Measurements from ENCODE around the gene DDX11. TPM values are rescaled to one million over a fixed set of nuclear protein-coding genes. Genes with fewer than 3 reads are reported as not detected.

The DDX11 gene
- total and polyA plus RNA-seq, 2 of the 4 experiments (the other 2 are of a cell fraction), result 10.8 to 17.6 TPM

DNA sequence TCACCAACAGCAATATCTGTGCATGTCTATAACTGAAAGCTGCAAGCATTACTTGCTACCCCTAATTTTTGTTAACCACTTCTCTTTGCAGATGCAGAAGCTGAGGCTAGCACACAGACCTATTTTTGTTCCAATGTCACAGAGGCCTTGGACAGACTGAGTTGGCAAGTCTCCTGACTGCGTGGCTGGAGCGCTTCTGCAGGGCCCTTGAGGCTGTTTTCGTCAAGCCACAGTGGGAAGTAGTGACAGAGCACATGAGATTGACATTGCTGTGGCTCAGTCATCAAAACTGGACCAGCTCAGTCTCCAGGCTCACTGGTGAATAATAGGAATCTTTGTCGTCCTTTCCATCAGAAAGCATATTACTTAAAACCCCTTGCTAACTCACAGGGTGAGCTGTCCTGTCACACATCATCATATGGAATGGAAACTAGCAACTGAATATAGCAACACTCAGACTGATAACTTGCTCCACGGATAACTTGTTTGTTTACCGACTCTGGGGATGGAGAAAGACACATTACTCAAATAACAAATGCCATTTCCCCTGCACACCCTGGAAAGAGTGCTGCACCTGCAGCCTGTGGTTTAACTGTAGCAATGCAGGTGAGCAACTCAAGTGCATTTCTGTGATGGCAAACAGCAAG, 43.6 kb upstream of the DDX11 start:
- H4K20me1 ChIP-seq (ENCODE audit: insufficient read depth, low read length), result no peaks in the 10 kb centered on the region
- dilution Hi-C loops (cut with HindIII; ENCODE audit: low sequenced_read_pairs, unreplicated experiment), result no loop called here
- no peak overlapping the region for H4K91ac ChIP-seq (ENCODE audit: insufficient read depth, low read depth, low read length)
- WGBS, 2 experiments (ENCODE audit: extremely low coverage in 2 of 2, insufficient read length in 1 of 2), result 82% methylated on average over 3 of the region's 6 CpGs; no CpG with 5 or more reads in 1 of the 2 experiments
- H2BK5ac ChIP-seq (ENCODE audit: low read depth, low read length, poor library complexity, severe bottlenecking), result no peak overlapping the region
- ChIA-PET POLR2A (ENCODE audit: unreplicated experiment) (no interaction called here), CTCF (no interaction called here)
- no peak overlapping the region for H3K9ac ChIP-seq (ENCODE audit: low read depth, low read length)
- H4K5ac ChIP-seq (ENCODE audit: low read depth, low read length), result no peak overlapping the region
- no peak overlapping the region for H3K4me3 ChIP-seq (ENCODE audit: insufficient read depth, low read depth, low read length)
- no peak overlapping the region for H4K8ac ChIP-seq (ENCODE audit: low read depth in 2 of 2, low read length in 2 of 2)
- no peaks in the 10 kb centered on the region for H3K9me3 ChIP-seq (ENCODE audit: control insufficient read depth, insufficient read depth, low read length)
- H3K27ac ChIP-seq (ENCODE audit: insufficient read depth, low read length), result no peak overlapping the region
- H2AK5ac ChIP-seq (ENCODE audit: low read depth, low read length), result no peak overlapping the region
- no peak overlapping the region for H2BK120ac ChIP-seq (ENCODE audit: low read depth, low read length)
- H3K23ac ChIP-seq (ENCODE audit: low read depth, low read length), result no peak overlapping the region
- H3K56ac ChIP-seq (ENCODE audit: extremely low read depth, insufficient read depth, low read length), result no peak overlapping the region
- no peak overlapping the region for H3K4me2 ChIP-seq (ENCODE audit: low read depth, low read length)
- DNase-seq (no peak), ATAC-seq (ENCODE audit: low read depth) (no peak)
- H2BK15ac ChIP-seq (ENCODE audit: low read depth, low read length), result no peak overlapping the region
- no peak overlapping the region for H2BK20ac ChIP-seq (ENCODE audit: low read depth, low read length)
- intact Hi-C loops (cut with micrococcal nuclease), result no loop called here
- no peak overlapping the region for H3K18ac ChIP-seq (ENCODE audit: low read depth, low read length)
- no peak overlapping the region for H2AK9ac ChIP-seq (replicated peaks; ENCODE audit: low read depth, low read length, poor library complexity)
- TF ChIP-seq NFE2L2 (IDR thresholded peaks at IDR 0.05; ENCODE audit: low read depth, low read length) (no peak), FOS (IDR thresholded peaks at IDR 0.05; ENCODE audit: low read depth, low read length) (no peak), RAD21 (IDR thresholded peaks at IDR 0.05; ENCODE audit: low read length) (no peak)
- TF ChIP-seq, protein P1, sequence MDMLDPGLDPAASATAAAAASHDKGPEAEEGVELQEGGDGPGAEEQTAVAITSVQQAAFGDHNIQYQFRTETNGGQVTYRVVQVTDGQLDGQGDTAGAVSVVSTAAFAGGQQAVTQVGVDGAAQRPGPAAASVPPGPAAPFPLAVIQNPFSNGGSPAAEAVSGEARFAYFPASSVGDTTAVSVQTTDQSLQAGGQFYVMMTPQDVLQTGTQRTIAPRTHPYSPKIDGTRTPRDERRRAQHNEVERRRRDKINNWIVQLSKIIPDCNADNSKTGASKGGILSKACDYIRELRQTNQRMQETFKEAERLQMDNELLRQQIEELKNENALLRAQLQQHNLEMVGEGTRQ (IDR thresholded peaks at IDR 0.05; ENCODE audit: low read depth, low read length), result no peak
- no peaks in the 10 kb centered on the region for H3K9me1 ChIP-seq (ENCODE audit: insufficient read depth, low read length)
- peaks cover 10% of the 10 kb centered on the region; the same call in 1 of the 2 replicates for H3K27me3 ChIP-seq (ENCODE audit: control insufficient read depth, insufficient read depth, low read length)
- no peaks in the 10 kb centered on the region for H3K79me1 ChIP-seq (ENCODE audit: low read depth in 1 of 2, low read length in 2 of 2)
- H3K14ac ChIP-seq (replicated peaks; ENCODE audit: low read depth, low read length), result no peak overlapping the region
- no peaks in the 10 kb centered on the region for H3K4me1 ChIP-seq (ENCODE audit: control insufficient read depth, insufficient read depth, low read length)
- in situ Hi-C loops (cut with MboI; ENCODE audit: low sequenced_read_pairs), result no loop called here
- H3K36me3 ChIP-seq (ENCODE audit: control insufficient read depth, insufficient read depth, low read length), result no peaks in the 10 kb centered on the region
- H3K4ac ChIP-seq (ENCODE audit: low read depth, low read length), result no peak overlapping the region
- H2AFZ ChIP-seq (replicated peaks; ENCODE audit: low read length, poor library complexity), result no peak overlapping the region
- BruUV-seq (replicated peaks), result no TSS peak

Measured in IMR-90 (cell line).